ENCODE data around the gene VWA3B. TPM values are rescaled to one million over a fixed set of nuclear protein-coding genes. Genes with fewer than 3 reads are reported as not detected.
"Not testable (repeated sequence)": the region's sequence is repeated elsewhere in the genome, so short reads cannot be mapped to it uniquely, and the experiment has no call there.

Gene VWA3B
- total RNA-seq, 2 donors from 2014 or later = 4.0 TPM; not detected in 1

DNA sequence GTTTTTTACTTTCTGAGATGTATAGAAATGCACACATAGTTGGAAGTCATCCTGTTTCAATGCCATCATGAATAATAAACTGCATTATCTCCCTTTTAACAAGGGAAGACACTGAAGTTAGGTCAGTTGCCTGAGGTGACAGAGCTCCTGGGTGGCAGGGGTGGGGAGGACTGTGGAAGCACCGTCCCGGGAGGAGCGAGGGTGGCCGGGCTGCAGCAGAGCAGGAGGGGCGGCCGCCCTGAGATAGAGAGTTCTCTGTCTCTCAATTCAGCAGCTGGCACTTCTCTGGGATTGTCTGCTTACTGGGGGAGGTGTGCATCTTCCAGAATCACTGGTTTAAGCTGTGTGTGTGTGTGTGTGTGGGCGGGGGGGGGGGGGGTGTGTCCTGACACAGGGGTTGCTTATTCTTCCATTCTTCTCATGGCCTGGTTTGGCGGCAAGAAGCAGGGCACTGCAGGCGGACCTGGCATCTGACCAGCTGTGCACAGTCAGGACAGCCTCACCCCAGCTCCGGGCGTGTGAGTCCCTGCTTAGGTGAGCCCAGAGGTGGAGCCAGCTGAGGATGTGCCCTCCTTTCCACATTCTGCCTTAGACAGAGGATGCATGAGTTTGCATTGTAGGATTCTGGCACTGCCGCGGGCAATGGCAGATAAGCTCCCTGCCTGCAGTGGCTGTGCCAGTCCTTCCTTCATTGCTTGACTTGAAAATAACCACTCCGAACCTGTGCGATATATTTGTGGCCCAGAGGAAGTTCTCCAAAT is 40.4 kb downstream of the VWA3B start:
- 56% methylated on average over 14 of the region's 15 CpGs for WGBS
- Histone ChIP-seq H3K9me3 (no peaks in the 10 kb centered on the region), H3K36me3 (no peaks in the 10 kb centered on the region), H3K4me3 (no peak overlapping the region), H3K4me1 (replicated peaks) (no peaks in the 10 kb centered on the region), H3K27ac (no peak overlapping the region), H3K27me3 (replicated peaks; ENCODE audit: insufficient read depth) (no peaks in the 10 kb centered on the region)
- intact Hi-C loops (cut with DNase I) = no loop called here
- TF ChIP-seq POLR2A (IDR thresholded peaks at IDR 0.05) (no peak), POLR2AphosphoS5 (IDR thresholded peaks at IDR 0.05) (no peak)
- TF ChIP-seq, protein P1, sequence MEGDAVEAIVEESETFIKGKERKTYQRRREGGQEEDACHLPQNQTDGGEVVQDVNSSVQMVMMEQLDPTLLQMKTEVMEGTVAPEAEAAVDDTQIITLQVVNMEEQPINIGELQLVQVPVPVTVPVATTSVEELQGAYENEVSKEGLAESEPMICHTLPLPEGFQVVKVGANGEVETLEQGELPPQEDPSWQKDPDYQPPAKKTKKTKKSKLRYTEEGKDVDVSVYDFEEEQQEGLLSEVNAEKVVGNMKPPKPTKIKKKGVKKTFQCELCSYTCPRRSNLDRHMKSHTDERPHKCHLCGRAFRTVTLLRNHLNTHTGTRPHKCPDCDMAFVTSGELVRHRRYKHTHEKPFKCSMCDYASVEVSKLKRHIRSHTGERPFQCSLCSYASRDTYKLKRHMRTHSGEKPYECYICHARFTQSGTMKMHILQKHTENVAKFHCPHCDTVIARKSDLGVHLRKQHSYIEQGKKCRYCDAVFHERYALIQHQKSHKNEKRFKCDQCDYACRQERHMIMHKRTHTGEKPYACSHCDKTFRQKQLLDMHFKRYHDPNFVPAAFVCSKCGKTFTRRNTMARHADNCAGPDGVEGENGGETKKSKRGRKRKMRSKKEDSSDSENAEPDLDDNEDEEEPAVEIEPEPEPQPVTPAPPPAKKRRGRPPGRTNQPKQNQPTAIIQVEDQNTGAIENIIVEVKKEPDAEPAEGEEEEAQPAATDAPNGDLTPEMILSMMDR (IDR thresholded peaks at IDR 0.05) = no peak
- DNase-seq (ENCODE audit: low spot score) = peak; percentile 24

DNA sequence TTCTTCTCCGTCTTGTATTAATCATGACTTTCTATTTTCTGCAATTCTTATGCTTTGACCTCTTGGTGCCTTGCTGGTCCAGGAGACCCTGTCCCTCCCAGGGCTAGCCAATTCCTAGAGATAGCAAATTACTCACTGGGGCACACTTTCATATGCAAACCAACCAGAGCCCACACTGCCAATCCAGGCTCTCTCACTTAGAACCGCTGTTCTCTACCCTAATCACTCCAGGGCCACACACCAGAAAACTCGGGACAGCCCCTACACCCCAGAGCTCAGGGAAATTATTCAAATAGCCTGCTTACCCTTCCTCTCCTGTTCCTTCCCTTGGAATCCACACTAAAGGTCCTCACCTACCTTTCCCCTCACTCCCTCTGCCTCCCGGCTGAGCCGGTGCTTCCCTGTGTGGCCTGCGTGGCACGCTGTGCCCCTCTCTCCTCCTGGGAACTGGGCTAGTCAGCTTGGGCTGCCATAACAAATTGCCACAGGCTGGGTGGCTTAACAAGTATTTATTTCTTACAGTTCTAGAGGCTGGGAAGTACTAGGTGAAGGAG is 41.7 kb downstream of the VWA3B start:
- Histone ChIP-seq H3K27ac (no peak overlapping the region), H3K9me3 (no peaks in the 10 kb centered on the region), H3K4me3 (no peak overlapping the region), H3K4me1 (replicated peaks) (no peaks in the 10 kb centered on the region), H3K36me3 (no peaks in the 10 kb centered on the region), H3K27me3 (replicated peaks; ENCODE audit: insufficient read depth) (no peaks in the 10 kb centered on the region)
- 88% methylated on average over 7 of the region's 7 CpGs for WGBS
- TF ChIP-seq POLR2AphosphoS5 (IDR thresholded peaks at IDR 0.05) (no peak), POLR2A (IDR thresholded peaks at IDR 0.05) (no peak)
- TF ChIP-seq, protein P1 (IDR thresholded peaks at IDR 0.05) = no peak
- DNase-seq (ENCODE audit: low spot score) = no peak
- intact Hi-C loops (cut with DNase I) = no loop called here

DNA sequence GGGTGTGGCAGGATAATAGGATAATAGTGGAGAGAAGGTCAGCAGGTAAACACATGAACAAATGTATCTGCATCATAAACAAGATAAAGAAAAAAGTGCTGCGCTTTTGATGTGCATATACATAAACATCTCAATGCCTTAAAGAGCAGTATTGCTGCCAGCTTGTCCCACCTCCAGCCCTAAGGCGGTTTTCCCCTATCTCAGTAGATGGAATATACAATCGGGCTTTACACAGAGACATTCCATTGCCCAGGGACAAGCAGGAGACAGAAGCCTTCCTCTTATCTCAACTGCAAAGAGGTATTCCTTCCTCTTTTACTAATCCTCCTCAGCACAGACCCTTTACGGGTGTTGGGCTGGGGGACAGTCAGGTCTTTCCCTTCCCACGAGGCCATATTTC is 43.1 kb downstream of the VWA3B start:
- H3K36me3 ChIP-seq; H3K9me3 ChIP-seq; H3K4me1 ChIP-seq (replicated peaks); intact Hi-C loops (cut with DNase I); DNase-seq (ENCODE audit: low spot score); H3K27me3 ChIP-seq (replicated peaks; ENCODE audit: insufficient read depth); H3K4me3 ChIP-seq; H3K27ac ChIP-seq: not testable (repeated sequence)
- 42% methylated on average over 5 of the region's 5 CpGs for WGBS

DNA sequence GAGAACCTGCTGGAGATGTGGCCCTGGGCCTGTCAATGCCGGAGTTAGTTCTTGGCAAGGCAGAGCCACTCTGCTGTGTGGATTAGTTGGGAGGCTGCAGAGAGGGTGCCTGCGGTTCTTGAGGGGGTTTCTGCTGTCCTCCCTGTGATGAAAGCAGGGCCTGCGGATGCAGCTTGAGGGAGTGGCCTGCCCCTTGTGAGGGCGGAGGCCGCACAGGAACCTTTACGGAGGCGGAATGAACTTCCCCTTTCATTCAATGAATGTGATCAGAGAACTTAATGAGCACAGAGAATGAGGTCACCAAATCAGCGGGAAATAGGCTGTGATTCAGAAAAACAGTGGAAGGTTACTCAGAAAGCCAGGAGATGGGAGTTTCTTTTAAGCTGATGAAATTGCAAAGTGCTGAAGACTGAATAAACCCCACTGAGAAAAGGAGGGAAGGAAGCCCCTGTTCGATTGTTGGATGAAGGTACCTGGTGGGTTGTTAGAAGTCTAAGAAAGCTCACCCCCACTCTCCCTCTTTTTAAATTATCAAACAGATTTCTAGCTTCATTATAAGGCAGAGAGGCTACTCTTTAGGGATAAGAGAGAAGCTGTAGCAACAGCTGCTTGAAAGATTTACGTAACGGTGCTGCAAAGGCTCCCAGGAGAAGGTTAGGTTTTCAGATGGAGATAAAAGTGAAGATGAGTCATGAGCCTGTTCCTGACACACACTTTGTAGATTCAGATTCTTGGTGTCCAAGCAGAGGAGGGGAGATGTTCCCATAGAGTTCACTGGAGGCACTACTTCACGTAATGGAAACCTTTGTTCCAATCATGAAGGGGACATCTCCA is 47.4 kb downstream of the VWA3B start:
- DNase-seq (ENCODE audit: low spot score) = no peak
- intact Hi-C loops (cut with DNase I) = no loop called here
- Histone ChIP-seq H3K36me3 (no peaks in the 10 kb centered on the region), H3K27me3 (replicated peaks; ENCODE audit: insufficient read depth) (no peaks in the 10 kb centered on the region), H3K9me3 (no peaks in the 10 kb centered on the region), H3K4me3 (no peak overlapping the region), H3K27ac (no peak overlapping the region), H3K4me1 (replicated peaks) (no peaks in the 10 kb centered on the region)
- TF ChIP-seq, protein P1 (IDR thresholded peaks at IDR 0.05) = no peak
- TF ChIP-seq POLR2AphosphoS5 (IDR thresholded peaks at IDR 0.05) = no peak
- no peak for TF ChIP-seq POLR2A (IDR thresholded peaks at IDR 0.05)
- 78% methylated on average over 12 of the region's 12 CpGs for WGBS

DNA sequence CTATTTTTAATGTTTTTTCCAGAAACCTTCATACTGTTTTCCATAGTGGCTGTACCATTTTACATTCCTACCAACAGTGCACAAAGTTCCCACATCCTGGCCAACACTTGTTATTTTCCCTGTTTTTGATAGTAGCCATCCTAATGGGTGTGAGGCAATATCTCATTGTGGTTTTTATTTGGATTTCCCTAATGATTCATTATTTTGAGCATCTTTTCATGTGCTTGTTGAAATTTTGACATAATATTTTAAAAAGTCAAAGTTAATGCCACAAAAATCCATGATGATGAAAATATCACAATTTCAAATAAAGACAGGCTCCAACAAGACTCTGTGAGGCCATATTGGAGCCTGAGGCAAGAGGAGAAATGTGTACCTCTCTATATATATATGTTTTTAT is 50.2 kb downstream of the VWA3B start:
- Histone ChIP-seq H3K27me3 (replicated peaks; ENCODE audit: insufficient read depth) (no peaks in the 10 kb centered on the region), H3K4me1 (replicated peaks) (no peaks in the 10 kb centered on the region), H3K36me3 (no peaks in the 10 kb centered on the region), H3K9me3 (no peaks in the 10 kb centered on the region), H3K27ac (no peak overlapping the region), H3K4me3 (no peak overlapping the region)
- TF ChIP-seq POLR2AphosphoS5 (IDR thresholded peaks at IDR 0.05) (no peak), POLR2A (IDR thresholded peaks at IDR 0.05) (no peak)
- TF ChIP-seq, protein P1 (IDR thresholded peaks at IDR 0.05) = no peak
- intact Hi-C loops (cut with DNase I) = no loop called here
- DNase-seq (ENCODE audit: low spot score) = no peak

DNA sequence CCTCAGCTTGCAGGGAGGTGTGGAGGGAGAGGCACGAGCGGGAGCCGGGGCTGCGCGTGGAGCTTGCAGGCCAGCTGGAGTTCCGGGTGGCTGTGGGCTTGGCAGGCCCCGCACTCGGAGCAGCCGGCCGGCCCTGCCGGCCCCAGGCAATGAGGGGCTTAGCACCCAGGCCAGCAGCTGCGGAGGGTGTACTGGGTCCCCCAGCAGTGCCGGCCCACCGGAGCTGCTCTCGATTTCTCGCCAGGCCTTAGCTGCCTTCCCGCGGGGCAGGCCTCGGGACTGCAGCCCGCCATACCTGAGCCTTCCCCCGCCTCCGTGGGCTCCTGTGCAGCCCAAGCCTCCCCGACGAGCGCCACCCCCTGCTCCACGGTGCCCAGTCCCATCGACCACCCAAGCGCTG is 52.0 kb downstream of the VWA3B start:
- DNase-seq (ENCODE audit: low spot score); H3K9me3 ChIP-seq; H3K27me3 ChIP-seq (replicated peaks; ENCODE audit: insufficient read depth); H3K27ac ChIP-seq; H3K36me3 ChIP-seq; H3K4me3 ChIP-seq; intact Hi-C loops (cut with DNase I); H3K4me1 ChIP-seq (replicated peaks): not testable (repeated sequence)
- 100% methylated on average over 11 of the region's 28 CpGs for WGBS

All from prostate gland (tissue), 2 donors.